Nephron progenitor cell (in vitro differentiated cells): ENCODE data around the gene EFNA5.

Experiments used
- DNase-seq: peaks from one replicate; pipeline ENCODE4 v3.0.0; 2021
- H3K27ac Mint-ChIP-seq: 2 replicates; pipeline ENCODE4 v1.8.0; 2021; ENCODE audit warnings: mild to moderate bottlenecking, moderate library complexity, mixed read lengths
- H3K27me3 Mint-ChIP-seq: 2 replicates; pipeline ENCODE4 v1.8.0; 2021; ENCODE audit warnings: mild to moderate bottlenecking, low read depth, mixed read lengths; ENCODE audit not compliant: poor library complexity
- H3K36me3 Mint-ChIP-seq: 2 replicates; pipeline ENCODE4 v1.8.0; 2021; ENCODE audit warnings: low read depth, mixed read lengths
- H3K4me1 Mint-ChIP-seq: 2 replicates; pipeline ENCODE4 v1.8.0; 2021; ENCODE audit warnings: mixed read lengths
- H3K4me3 Mint-ChIP-seq: 2 replicates; pipeline ENCODE4 v1.8.0; 2021; ENCODE audit warnings: mild to moderate bottlenecking, moderate library complexity, mixed read lengths
- H3K9me3 Mint-ChIP-seq: 2 replicates; pipeline ENCODE4 v1.8.0; 2021; ENCODE audit warnings: mild to moderate bottlenecking, moderate library complexity, mixed read lengths
- TF ChIP-seq, protein P1 (sequence below): fragments of 200-600 bp; sonication (generic); IDR thresholded peaks from 2 replicates; pipeline ENCODE4 v1.5.0; 2021; ENCODE audit warnings: antibody characterized with exemption

EFNA5 gene

DNA sequence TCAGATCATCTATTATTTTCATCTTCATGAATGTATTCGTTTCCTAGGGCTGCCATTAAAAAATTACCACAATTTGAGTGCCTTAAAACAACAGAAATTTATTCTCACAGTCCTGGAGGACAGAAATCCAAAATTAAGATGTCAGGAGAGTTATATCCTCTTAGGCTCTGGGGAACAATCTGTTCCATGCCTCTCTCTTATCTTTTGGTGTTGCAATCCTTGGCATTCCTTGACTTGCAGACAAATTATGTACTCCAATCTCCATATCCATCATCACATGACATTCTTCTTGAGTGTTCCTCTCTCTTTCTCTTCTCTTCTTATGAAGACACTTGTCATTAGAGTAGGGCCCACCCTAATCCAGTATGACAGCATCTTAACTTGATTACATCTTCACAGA lies 339.4 kb downstream of the EFNA5 start:
- H3K27ac Mint-ChIP-seq, result no peak overlapping the region
- H3K9me3 Mint-ChIP-seq, result no peaks in the 10 kb centered on the region
- no peaks in the 10 kb centered on the region for H3K4me1 Mint-ChIP-seq
- peaks cover 3% of the 10 kb centered on the region for H3K27me3 Mint-ChIP-seq
- DNase-seq, result no peak
- no peaks in the 10 kb centered on the region for H3K36me3 Mint-ChIP-seq
- no peak overlapping the region for H3K4me3 Mint-ChIP-seq
- TF ChIP-seq, protein P1, sequence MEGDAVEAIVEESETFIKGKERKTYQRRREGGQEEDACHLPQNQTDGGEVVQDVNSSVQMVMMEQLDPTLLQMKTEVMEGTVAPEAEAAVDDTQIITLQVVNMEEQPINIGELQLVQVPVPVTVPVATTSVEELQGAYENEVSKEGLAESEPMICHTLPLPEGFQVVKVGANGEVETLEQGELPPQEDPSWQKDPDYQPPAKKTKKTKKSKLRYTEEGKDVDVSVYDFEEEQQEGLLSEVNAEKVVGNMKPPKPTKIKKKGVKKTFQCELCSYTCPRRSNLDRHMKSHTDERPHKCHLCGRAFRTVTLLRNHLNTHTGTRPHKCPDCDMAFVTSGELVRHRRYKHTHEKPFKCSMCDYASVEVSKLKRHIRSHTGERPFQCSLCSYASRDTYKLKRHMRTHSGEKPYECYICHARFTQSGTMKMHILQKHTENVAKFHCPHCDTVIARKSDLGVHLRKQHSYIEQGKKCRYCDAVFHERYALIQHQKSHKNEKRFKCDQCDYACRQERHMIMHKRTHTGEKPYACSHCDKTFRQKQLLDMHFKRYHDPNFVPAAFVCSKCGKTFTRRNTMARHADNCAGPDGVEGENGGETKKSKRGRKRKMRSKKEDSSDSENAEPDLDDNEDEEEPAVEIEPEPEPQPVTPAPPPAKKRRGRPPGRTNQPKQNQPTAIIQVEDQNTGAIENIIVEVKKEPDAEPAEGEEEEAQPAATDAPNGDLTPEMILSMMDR, result no peak

DNA sequence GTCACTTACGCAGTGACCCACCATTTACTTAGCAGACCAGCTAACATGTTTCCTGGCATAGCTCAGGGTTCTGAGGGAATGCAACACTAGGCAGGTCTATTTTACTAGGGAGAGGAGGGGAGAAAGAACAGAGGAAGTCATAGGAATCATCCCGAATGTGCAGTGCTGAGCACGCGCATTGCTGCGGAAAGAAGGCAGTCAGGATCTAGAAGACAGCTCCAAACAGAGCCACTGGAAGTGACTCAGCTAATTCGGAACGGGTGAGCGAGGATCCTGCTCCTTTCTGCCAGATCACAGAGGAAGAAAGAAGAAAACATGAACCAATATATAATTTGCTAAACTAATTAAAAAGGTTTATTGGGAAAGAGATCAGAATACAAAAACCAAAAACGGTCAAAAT lies 339.8 kb downstream of the EFNA5 start:
- Mint-ChIP-seq H3K9me3 (no peaks in the 10 kb centered on the region), H3K36me3 (no peaks in the 10 kb centered on the region), H3K4me3 (no peak overlapping the region), H3K4me1 (no peaks in the 10 kb centered on the region), H3K27me3 (peaks cover 3% of the 10 kb centered on the region), H3K27ac (no peak overlapping the region)
- no peak for DNase-seq
- TF ChIP-seq, protein P1, result no peak

DNA sequence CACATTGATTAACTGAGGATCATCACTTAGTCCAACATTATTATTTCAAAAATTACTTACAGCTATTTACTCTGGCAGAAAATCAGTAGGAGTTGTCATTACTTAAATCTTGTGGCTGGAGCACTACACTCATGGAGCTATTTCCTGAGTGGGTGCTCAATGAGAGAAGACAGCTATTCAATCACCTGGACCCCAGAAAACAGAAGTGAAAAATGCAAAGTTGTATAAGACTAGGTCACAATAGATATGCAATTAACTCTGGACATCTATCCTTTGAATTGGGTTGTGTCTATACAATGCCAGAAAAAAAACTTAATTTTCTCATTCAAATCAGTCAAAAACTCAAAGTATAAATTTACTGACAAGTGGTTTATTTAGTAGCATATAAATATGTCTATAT lies 340.9 kb downstream of the EFNA5 start:
- Mint-ChIP-seq H3K27ac (no peak overlapping the region), H3K4me3 (no peak overlapping the region), H3K4me1 (no peaks in the 10 kb centered on the region), H3K9me3 (no peaks in the 10 kb centered on the region), H3K36me3 (no peaks in the 10 kb centered on the region), H3K27me3 (peaks cover 3% of the 10 kb centered on the region)
- no peak for DNase-seq
- TF ChIP-seq, protein P1, result no peak
